Vein endothelial cell (primary cell): ENCODE data around the gene NDUFS5. TPM values are rescaled to one million over a fixed set of nuclear protein-coding genes. Genes with fewer than 3 reads are reported as not detected.

Source experiments
- total RNA-seq: library from RNA; depleted of rRNA; stranded (reverse); fragments of >200 nt; gene quantifications from 2 replicates; pipeline ENCODE4 v1.2.3, GENCODE V29; 2012

The NDUFS5 gene
- 294 and 435 TPM in 2 replicates for total RNA-seq

GRCh38 chr1:39026051-39026865 is at the start of gene NDUFS5:
TSS of gene NDUFS5 (plus strand) at chr1:39026350. CDS start at chr1:39028725, 2,375 bp downstream.

GRCh38 chr1:38990738-38991637 is 35.2 kb upstream of the NDUFS5 start, which contains the start of gene AKIRIN1:
TSS of gene AKIRIN1 (plus strand) at chr1:38991276. CDS start at chr1:38991381, 105 bp downstream.

Other genes with a start within 250 kb of the NDUFS5 start
- gene RRAGC, start 166.6 kb upstream of the NDUFS5 start, total RNA-seq, result 16.3 and 28.2 TPM in 2 replicates
- 8.2 and 11.7 TPM in 2 replicates for gene MYCBP, start 153.0 kb upstream of the NDUFS5 start, total RNA-seq
- not detected in 2 replicates for gene GJA9, start 144.8 kb upstream of the NDUFS5 start, total RNA-seq
- 0.10 TPM in 1 of 2 replicates, not detected in the other for gene RHBDL2, start 84.5 kb upstream of the NDUFS5 start, total RNA-seq
- gene AKIRIN1, start 35.1 kb upstream of the NDUFS5 start, total RNA-seq, result 48.0 and 49.8 TPM in 2 replicates
- gene MACF1, start 178.3 kb downstream of the NDUFS5 start, total RNA-seq, result 607 and 629 TPM in 2 replicates